Measurements from ENCODE around the gene DNM3.
"Not testable (repeated sequence)": the region's sequence is repeated elsewhere in the genome, so short reads cannot be mapped to it uniquely, and the experiment has no call there.

Gene DNM3

GRCh38 chr1:172298141-172298540, 456.8 kb downstream of the DNM3 start:
- no peak for DNase-seq

DNA sequence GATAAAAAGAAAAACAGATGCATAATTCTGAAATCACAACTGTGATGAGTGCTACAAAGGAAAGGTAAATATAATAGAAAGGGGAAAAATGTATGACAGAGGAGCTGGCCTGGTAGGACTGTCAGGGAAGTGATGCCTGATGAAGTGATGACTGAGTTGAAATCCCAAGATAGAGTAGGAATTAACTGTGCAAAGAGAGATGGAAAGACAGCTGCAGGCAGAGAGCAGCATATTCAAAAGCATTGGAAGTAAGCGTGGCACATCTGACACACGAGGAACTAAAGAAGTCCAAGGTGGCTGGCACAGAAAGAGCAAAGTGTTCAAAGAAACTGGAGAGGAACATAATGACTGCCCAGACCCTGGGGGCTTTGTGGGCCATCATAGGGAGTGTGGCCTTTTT, 457.6 kb downstream of the DNM3 start:
- no peak for DNase-seq

DNA sequence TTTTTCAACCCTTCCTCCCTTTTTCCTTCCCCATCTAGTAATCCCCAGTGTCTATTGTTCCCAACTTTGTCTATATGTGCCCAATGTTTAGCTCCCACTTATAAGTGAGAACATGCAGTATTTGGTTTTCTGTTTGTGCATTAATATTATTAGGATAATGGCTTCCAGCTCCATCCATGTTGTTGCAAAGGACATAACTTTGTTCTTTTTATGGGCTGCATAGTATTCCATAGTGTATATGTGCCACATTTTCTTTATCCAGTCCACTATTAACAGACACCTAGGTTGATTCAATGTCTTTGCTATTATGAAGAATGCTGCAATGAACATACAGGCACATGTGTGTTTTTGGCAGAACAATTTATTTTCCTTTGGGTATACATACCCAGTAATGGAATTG, 458.2 kb downstream of the DNM3 start:
- DNase-seq, result no peak

GRCh38 chr1:172307508-172307907, 466.2 kb downstream of the DNM3 start:
- not testable (repeated sequence) for DNase-seq

DNA sequence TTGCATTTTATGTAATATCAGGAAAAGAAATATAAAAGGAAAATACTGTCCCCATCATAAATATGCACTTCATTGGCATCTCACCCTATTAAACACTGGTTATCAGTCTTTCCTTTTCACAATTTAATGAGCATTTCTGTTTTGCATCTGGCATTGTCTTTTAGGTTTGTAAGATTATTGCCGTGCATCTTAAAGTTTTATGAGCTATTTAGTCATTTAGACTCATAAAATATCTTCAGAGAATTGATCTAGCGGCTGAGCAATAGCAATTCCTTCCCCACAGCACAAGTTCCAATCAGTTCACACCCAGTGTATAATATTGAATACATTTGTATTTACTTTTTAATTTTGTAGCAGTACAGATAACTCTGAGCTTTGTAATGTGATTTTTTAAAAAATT, 466.8 kb downstream of the DNM3 start:
- no peak for DNase-seq

DNA sequence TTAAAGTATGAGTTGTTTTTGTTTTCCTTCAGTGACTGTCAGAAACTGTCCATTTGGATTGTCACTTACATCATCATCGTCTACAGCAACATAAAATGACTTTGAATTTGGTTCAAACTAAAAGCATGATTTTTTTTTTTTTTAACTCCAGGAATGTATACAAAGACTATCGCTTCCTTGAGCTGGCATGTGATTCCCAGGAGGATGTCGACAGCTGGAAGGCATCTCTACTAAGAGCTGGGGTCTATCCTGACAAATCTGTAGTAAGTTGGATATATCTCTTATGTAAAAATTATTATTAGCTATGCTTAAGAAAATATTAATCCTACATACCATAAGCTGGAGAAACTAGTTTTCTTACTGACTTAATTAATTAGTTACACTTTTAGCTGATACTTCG, 467.3 kb downstream of the DNM3 start:
- no peak for DNase-seq

DNA sequence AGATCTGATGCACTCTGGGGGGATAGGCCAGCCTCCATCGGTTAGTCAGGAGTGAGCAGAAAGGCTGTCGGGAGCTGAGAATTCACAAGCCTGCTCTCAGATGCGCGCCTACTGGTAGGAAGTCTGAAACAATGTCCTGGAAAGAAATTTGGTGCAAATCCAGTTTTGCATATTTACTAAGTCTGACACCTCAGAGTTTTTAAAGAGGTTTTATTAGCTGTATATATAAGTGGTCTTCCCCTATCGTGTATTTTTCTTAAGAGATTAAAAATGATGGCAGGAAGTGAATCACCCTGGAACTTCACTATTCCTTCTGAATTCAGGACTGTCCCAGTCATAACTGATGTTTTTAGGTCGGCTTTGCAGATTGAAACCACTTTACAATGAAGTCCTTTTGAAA, 479.4 kb downstream of the DNM3 start:
- no peak for DNase-seq

- no peak for DNase-seq
Observed at GRCh38 chr1:172321451-172321850, 480.2 kb downstream of the DNM3 start.

GRCh38 chr1:172322219-172323061, 481.1 kb downstream of the DNM3 start:
- no peak for DNase-seq

DNA sequence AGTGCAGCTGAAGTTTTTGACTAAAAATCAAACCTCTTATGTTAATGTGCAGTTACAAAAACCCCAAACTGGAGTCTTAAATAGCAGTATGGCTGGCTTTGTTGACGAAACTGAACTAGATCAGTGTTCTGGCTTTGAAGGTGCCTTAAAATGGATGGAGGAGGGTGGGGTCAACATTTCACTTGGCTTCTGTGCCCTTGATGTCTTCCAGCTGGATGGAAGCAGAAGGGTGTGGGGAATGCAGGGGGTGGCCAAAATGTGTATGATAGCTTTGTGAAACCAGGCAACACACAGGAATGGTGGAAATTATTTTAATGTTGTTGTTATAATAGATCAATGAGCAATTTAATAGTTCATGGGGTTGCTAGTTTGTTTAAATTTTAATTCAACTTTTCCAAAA, 482.4 kb downstream of the DNM3 start:
- DNase-seq, result no peak

DNA sequence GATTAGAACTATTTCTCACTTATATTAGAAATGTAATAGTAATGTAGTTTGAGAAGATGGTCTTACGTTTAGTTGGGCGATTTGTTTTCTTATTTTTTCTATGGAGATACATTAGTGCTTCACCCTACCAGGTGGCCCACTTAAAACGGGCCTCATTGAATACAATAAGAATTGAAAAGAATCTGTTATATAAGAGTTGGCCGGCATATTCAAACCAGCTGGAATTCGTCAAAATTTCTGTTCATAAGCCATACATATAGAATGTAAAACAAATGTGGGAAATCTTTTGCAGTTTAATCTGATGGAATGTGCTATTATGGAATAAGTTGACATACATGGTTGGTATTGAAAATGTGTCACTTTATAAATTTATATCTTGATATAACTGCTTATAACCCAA, 482.8 kb downstream of the DNM3 start:
- no peak for DNase-seq

- DNase-seq, result no peak
Observed at GRCh38 chr1:172324761-172325160, 483.5 kb downstream of the DNM3 start.

- DNase-seq, result no peak
Observed at GRCh38 chr1:172325531-172325930, 484.2 kb downstream of the DNM3 start.

DNA sequence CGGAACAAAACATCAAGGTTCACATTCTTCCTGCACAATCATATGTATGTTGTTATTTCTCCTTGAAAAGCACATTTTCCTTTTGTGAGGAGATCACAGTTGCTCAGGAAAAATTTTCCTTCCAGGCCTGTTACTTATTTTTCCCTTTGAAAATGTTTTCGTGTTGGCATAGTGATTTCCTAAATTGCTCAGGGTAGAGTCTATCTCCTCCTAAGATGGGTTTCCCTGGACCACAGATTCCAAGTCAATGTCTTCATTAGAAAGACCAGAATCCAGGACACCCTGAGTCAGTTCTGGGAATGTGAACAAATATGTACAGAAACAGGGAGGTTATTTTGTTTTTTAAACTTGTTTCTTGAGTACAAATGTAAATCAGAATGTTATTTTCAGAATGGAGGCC, 484.8 kb downstream of the DNM3 start:
- no peak for DNase-seq

DNA sequence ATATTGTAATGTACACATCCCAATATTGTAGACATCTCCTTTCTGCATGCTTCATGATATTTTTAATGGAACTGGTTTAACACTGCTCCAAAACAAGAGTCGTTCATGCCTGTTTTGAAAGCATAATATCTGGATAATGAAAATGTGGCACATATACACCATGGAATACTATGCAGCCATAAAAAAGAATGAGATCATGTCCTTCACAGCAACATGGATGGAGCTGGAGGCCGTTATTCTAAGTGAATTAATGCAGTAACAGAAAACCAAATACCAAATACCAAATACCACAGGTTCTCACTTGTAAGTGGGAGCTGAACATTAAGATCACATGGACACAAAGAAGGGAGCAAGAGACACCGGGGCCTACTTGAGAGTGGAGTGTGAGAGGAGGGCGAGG, 487.0 kb downstream of the DNM3 start:
- no peak for DNase-seq

DNA sequence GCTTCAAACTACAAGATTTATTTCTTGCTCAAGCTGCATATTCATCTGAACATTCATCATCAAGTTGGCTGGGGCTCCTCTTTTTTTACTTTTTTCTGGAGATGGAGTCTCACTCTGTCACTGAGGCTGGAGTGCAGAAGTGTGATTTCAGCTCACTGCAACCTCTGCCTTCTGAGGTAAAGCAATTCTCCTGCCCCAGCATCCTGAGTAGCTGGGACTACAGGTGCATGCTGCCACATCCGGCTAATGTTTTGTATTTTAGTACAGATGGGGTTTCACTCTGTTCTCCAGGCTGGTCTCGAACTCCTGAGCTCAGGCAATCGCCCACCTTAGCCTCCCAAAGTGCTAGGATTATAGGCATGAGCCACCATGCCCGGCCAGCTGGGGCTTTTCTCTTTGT, 490.9 kb downstream of the DNM3 start:
- DNase-seq, result no peak

- DNase-seq, result no peak
Observed at GRCh38 chr1:172335377-172335776, 494.1 kb downstream of the DNM3 start.

DNA sequence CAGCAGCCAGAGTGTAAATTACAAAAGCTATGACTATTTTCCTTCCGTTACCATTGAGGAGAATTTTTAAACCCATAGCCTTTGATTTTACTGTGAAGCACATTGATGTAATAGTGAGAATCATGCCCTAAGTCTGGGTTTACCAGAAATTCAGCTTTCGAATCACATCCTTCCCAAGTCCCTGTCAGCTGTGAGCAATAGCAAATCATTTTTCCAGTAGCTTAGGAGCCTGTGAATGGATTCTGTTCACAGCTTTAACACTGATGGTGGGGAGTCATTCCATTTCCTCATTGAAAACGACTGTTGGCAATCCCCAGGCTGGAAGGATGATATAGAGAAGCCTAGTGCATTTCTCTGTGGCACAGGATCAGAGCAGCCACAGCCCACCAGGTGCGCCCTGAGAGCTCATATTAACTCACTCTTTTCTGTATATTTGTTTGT, 497.0 kb downstream of the DNM3 start:
- DNase-seq, result no peak

DNA sequence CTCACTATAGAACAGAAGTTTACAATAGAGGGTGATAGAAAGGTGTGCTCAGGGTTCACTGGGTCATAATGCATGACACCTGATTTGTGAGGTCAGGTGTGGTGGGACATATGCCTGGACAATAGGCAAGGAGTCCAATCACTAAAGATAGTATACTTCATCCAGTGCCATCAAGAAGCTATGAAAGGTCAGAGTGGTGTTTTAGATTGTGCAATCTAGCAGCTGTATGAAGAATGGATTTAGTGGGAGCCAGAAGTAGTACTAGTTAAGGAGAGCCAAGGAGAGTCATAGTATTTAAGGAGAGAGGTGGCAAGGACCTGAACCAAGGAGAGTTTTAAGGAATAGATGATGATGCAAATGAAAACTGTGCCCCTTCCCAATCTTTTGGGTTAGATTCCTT, 498.5 kb downstream of the DNM3 start:
- DNase-seq, result no peak

- DNase-seq, result no peak
Observed at GRCh38 chr1:172340520-172340919, 499.2 kb downstream of the DNM3 start.

DNA sequence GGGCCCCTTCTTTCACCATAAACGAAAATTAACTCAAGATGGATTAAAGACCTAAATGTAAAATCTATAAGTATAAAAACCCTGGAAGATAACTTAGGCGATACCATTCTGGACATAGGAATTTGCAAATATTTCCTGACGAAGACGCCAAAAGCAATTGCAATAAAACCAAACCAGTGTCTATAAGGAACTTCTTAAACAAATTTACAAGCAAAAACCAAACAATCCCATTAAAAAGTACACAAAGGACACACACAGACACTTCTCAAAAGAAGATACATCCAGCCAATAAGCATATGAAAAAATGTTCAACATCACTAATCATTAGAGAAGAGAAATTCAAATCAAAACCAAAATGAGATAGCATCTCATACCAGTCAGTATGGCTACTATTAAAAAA, 500.4 kb downstream of the DNM3 start:
- DNase-seq, result no peak

- no peak for DNase-seq
Observed at GRCh38 chr1:172342584-172343239, 501.4 kb downstream of the DNM3 start.

DNA sequence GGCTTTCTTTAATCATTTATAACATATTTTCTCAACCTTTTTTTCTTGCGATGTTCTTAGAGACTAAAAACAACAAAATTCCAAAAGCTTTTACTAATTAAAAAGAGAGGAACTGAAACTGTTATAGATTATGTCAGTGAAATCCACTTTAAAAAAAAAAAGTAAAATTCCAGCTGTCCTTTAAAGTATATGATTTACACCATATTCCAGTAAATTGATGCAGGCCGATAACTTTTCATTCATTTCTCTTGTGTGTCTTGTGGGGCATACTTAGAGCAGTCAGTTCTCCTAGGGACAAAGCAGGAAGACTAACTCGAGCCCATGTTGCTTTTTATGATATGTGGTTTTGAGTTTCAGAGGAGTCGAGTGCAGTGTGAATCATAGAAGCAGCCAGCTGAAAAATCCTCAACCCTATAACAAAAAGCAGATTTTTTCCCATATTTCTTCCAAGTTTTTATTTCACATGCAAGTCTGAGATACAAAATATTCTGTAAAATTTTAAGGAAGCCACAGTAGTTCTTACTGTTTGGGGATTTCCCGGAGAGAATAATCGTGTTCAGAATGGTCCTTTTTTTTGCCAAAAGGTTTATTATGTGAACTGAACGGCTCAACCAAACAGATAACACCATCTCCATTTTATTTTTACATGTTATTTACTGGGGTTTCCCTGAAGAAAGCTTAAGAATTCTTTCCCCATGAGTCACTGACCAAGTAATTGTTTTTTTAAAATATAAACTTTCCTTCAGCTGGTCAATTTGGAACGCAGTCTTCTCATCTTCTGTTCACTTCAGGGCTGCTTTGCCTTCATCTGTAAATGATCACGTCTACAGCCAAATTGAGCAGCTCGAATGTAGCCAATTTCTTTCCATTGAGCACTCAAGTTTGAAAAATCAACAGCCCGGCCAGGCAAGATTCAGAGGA, 502.2 kb downstream of the DNM3 start:
- DNase-seq, result no peak

GRCh38 chr1:172344444-172344843, 503.1 kb downstream of the DNM3 start:
- no peak for DNase-seq

All from GDM1 (cell line).